WTC11 (cell line): ENCODE data around the gene ABCC11. TPM values are rescaled to one million over a fixed set of nuclear protein-coding genes. Genes with fewer than 3 reads are reported as not detected.

Experiments used
- ATAC-seq: fragments of 200-7000 bp; cut with Tn5 transposase; 2 replicates; pipeline ENCODE4 v1.10.0; 2021; ENCODE audit warnings: mild to moderate bottlenecking, moderate library complexity
- CTCF ChIA-PET: fragments of 300-600 bp; sonication (Branson Sonifier 250); formaldehyde crosslinking; loops from one replicate; lab custom pipeline; 2021; ENCODE audit warnings: antibody characterized with exemption; lab: Charles Lee
- POLR2A ChIA-PET: fragments of 350-600 bp; sonication (Branson Sonifier 250); formaldehyde crosslinking; loops from one replicate; lab custom pipeline; 2021; ENCODE audit warnings: antibody characterized with exemption; lab: Charles Lee
- DNase-seq: peaks from one replicate; pipeline ENCODE4 v3.0.0; 2021; ENCODE audit warnings: low spot score
- H3K27ac Mint-ChIP-seq: 2 replicates; pipeline ENCODE4 v1.8.0; 2021; ENCODE audit warnings: mixed read lengths
- H3K27me3 Mint-ChIP-seq: 2 replicates; pipeline ENCODE4 v1.8.0; 2021; ENCODE audit warnings: low read depth, mild to moderate bottlenecking, moderate library complexity, mixed read lengths
- H3K36me3 Mint-ChIP-seq: 2 replicates; pipeline ENCODE4 v1.8.0; 2021; ENCODE audit warnings: mixed read lengths
- H3K4me1 Mint-ChIP-seq: 2 replicates; pipeline ENCODE4 v1.8.0; 2022; ENCODE audit warnings: mixed read lengths
- H3K4me3 Mint-ChIP-seq: 2 replicates; pipeline ENCODE4 v1.8.0; 2021; ENCODE audit warnings: mild to moderate bottlenecking, moderate library complexity, mixed read lengths
- H3K9me3 Mint-ChIP-seq: 2 replicates; pipeline ENCODE4 v1.8.0; 2021; ENCODE audit warnings: mixed read lengths
- ATF1 ChIP-seq: sonication (generic); formaldehyde crosslinking; IDR thresholded peaks from 2 replicates; pipeline ENCODE4 v1.8.1; 2023; ENCODE audit warnings: mild to moderate bottlenecking, moderate library complexity, missing genetic modification reagents
- ATF6 ChIP-seq: sonication (generic); formaldehyde crosslinking; IDR thresholded peaks from 2 replicates; pipeline ENCODE4 v1.8.1; 2023; ENCODE audit warnings: mild to moderate bottlenecking, missing genetic modification reagents
- CREB1 ChIP-seq: sonication (generic); formaldehyde crosslinking; IDR thresholded peaks from 2 replicates; pipeline ENCODE4 v1.8.0; 2023; ENCODE audit warnings: mild to moderate bottlenecking, missing genetic modification reagents
- CREM ChIP-seq: sonication (generic); formaldehyde crosslinking; IDR thresholded peaks from 2 replicates; pipeline ENCODE4 v1.8.1; 2022; ENCODE audit warnings: mild to moderate bottlenecking, missing genetic modification reagents, moderate library complexity
- ELF4 ChIP-seq: sonication (generic); formaldehyde crosslinking; IDR thresholded peaks from 2 replicates; pipeline ENCODE4 v1.8.1; 2022; ENCODE audit warnings: low read depth, mild to moderate bottlenecking, moderate library complexity, missing genetic modification reagents
- ETV6 ChIP-seq: sonication (generic); formaldehyde crosslinking; IDR thresholded peaks from 2 replicates; pipeline ENCODE4 v1.8.1; 2022; ENCODE audit warnings: mild to moderate bottlenecking, missing genetic modification reagents
- FOXP1 ChIP-seq: sonication (generic); formaldehyde crosslinking; IDR thresholded peaks from 2 replicates; pipeline ENCODE4 v1.8.0; 2022; ENCODE audit warnings: missing genetic modification reagents, mild to moderate bottlenecking, moderate library complexity, borderline replicate concordance
- HMGXB4 ChIP-seq: sonication (generic); formaldehyde crosslinking; IDR thresholded peaks from 2 replicates; pipeline ENCODE4 v1.8.1; 2023; ENCODE audit warnings: mild to moderate bottlenecking, moderate library complexity, missing genetic modification reagents
- JAZF1 ChIP-seq: fragments of 250-450 bp; sonication (Bioruptor Pico); IDR thresholded peaks from 2 replicates; pipeline ENCODE4 v1.9.0; 2021; ENCODE audit warnings: moderate library complexity, mild to moderate bottlenecking, inconsistent platforms
- JUN ChIP-seq: sonication (generic); formaldehyde crosslinking; IDR thresholded peaks from 2 replicates; pipeline ENCODE4 v1.8.0; 2023; ENCODE audit warnings: mild to moderate bottlenecking, missing genetic modification reagents
- KAT7 ChIP-seq: sonication (generic); formaldehyde crosslinking; IDR thresholded peaks from 2 replicates; pipeline ENCODE4 v1.8.1; 2023; ENCODE audit warnings: missing genetic modification reagents, mild to moderate bottlenecking, borderline replicate concordance
- MAX ChIP-seq: sonication (generic); formaldehyde crosslinking; IDR thresholded peaks from 2 replicates; pipeline ENCODE4 v1.8.0; 2022; ENCODE audit warnings: mild to moderate bottlenecking, missing genetic modification reagents
- MLX ChIP-seq: sonication (generic); formaldehyde crosslinking; IDR thresholded peaks from 2 replicates; pipeline ENCODE4 v1.8.1; 2023; ENCODE audit warnings: mild to moderate bottlenecking, missing genetic modification reagents, moderate library complexity
- NFATC4 ChIP-seq: fragments of 250-450 bp; sonication (Bioruptor Pico); IDR thresholded peaks from 2 replicates; pipeline ENCODE4 v1.9.0; 2021; ENCODE audit warnings: mild to moderate bottlenecking
- NFE2L1 ChIP-seq: sonication (generic); formaldehyde crosslinking; IDR thresholded peaks from 2 replicates; pipeline ENCODE4 v1.8.1; 2023; ENCODE audit warnings: missing genetic modification reagents
- NFYB ChIP-seq: sonication (generic); formaldehyde crosslinking; conservative IDR thresholded peaks from 2 replicates; pipeline ENCODE4 v1.8.0; 2022; ENCODE audit warnings: low read depth, missing genetic modification reagents
- NR2C2 ChIP-seq: sonication (generic); formaldehyde crosslinking; IDR thresholded peaks from 2 replicates; pipeline ENCODE4 v1.8.0; 2022; ENCODE audit warnings: mild to moderate bottlenecking, missing genetic modification reagents
- PRRX2 ChIP-seq: fragments of 250-450 bp; sonication (Bioruptor Pico); IDR thresholded peaks from 2 replicates; pipeline ENCODE4 v1.8.0; 2021; ENCODE audit warnings: mild to moderate bottlenecking
- ZBTB43 ChIP-seq: sonication (generic); formaldehyde crosslinking; IDR thresholded peaks from 2 replicates; pipeline ENCODE4 v1.8.1; 2023; ENCODE audit warnings: mild to moderate bottlenecking, missing genetic modification reagents
- ZNF121 ChIP-seq: sonication (generic); formaldehyde crosslinking; IDR thresholded peaks from 2 replicates; pipeline ENCODE4 v1.8.0; 2023; ENCODE audit warnings: missing genetic modification reagents
- ZNF219 ChIP-seq: sonication (generic); formaldehyde crosslinking; IDR thresholded peaks from 2 replicates; pipeline ENCODE4 v1.8.0; 2023; ENCODE audit warnings: missing genetic modification reagents, mild to moderate bottlenecking, borderline replicate concordance
- ZNF396 ChIP-seq: fragments of 250-450 bp; sonication (Bioruptor Pico); IDR thresholded peaks from 2 replicates; pipeline ENCODE4 v1.8.0; 2021; ENCODE audit warnings: mild to moderate bottlenecking, moderate library complexity, borderline replicate concordance
- total RNA-seq: library from RNA; stranded (reverse); gene quantifications from 3 replicates; pipeline ENCODE4 v1.2.3, GENCODE V29; 2021
- TF ChIP-seq, protein P1 (sequence below): sonication (generic); formaldehyde crosslinking; IDR thresholded peaks from 2 replicates; pipeline ENCODE4 v1.8.1; 2022; ENCODE audit warnings: missing genetic modification reagents, borderline replicate concordance
- TF ChIP-seq, protein P2 (sequence below): sonication (generic); formaldehyde crosslinking; conservative IDR thresholded peaks from 2 replicates; pipeline ENCODE4 v1.8.1; 2022; ENCODE audit warnings: mild to moderate bottlenecking, missing genetic modification reagents

Gene ABCC11
- total RNA-seq, 1 experiment from 2014 or later = not detected

DNA sequence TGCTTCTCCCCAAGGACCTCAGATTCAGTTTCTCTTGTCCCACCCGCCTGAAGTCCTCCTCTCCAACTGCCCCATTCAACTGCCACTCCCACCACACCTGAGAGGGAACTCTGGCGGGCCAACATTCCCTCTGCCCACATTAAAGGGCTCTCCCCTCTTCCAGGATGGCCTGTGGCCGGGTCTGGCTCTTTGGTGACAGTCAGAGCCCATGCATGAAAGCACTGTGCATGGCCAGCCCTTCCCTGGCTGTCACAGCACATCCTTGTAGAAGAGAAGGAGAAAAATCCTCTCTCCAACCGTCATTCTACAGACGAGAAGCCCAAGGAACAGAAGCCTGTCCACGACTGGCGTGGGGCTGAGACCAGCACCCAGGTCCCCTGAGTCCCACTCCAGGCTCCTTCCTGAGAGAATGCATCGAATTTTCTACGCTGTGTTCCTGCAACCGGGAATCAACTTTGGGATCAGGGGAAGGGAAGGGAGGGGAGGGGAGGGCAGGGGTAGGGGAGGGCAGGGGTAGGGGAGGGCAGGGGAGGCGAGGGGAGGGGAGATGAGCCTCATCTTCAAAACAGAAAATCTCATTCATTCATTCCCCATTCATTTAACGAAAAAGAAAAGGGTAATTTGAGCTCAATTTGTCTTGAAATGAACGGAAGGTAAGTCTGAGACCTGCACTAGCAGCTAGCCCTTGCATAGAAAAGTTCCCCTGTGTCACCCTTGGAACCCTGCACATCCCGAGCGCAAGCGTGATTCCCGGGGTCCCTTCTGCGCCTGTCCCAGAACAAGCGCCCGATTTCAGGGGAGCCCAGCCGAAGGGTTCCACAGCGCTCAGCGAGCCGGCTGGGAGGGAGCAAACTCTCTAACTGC, 91.2 kb downstream of the ABCC11 start, which contains the start of gene ABCC12:
TSS of gene ABCC12 (minus strand) at position 68 of the 864 bp plus-strand sequence. CDS start 9,569 bp downstream, outside the sequence.
- ATAC-seq (peak; percentile 62), DNase-seq (no peak)
- H3K27me3 Mint-ChIP-seq = peaks cover 17% of the 10 kb centered on the region
- CTCF ChIA-PET = interaction anchor here (1.0 to 2.7 kb wide), 5 partner anchors 9 to 1042 kb away, joined by 3 to 8 read pairs (median 6); no protein-coding TSS in a partner anchor
- H3K36me3 Mint-ChIP-seq = no peaks in the 10 kb centered on the region
- H3K27ac Mint-ChIP-seq = no peak within 1 kb of the TSS
- H3K9me3 Mint-ChIP-seq = no peaks in the 10 kb centered on the region
- TF ChIP-seq HMGXB4 (CRISPR knock-in tag) = 0 out of 2 replicates have a peak, but pooled peaks have one; percentile 13
- no peak for TF ChIP-seq MAX (CRISPR knock-in tag)
- H3K4me3 Mint-ChIP-seq = no peak within 1 kb of the TSS
- peaks cover 6% of the 10 kb centered on the region for H3K4me1 Mint-ChIP-seq
- POLR2A ChIA-PET = no interaction called here

- no peak overlapping the region for H3K4me3 Mint-ChIP-seq
- peaks cover 14% of the 10 kb centered on the region for H3K9me3 Mint-ChIP-seq
- peaks cover 15% of the 10 kb centered on the region for H3K27me3 Mint-ChIP-seq
- DNase-seq = no peak
- no peak for ATAC-seq
- H3K4me1 Mint-ChIP-seq = peaks cover 4% of the 10 kb centered on the region; the same call in 1 of the 2 replicates
- no peak overlapping the region for H3K27ac Mint-ChIP-seq
- TF ChIP-seq CREM (CRISPR knock-in tag) (no peak), JUN (CRISPR knock-in tag) (no peak), NFYB (no peak), ZNF396 (CRISPR knock-in tag) (no peak), NFATC4 (no peak), JAZF1 (CRISPR knock-in tag) (no peak), NR2C2 (no peak), ETV6 (no peak), PRRX2 (no peak), ZNF121 (CRISPR knock-in tag) (no peak), ELF4 (CRISPR knock-in tag) (no peak), FOXP1 (no peak), CREB1 (CRISPR knock-in tag) (no peak), ZNF219 (CRISPR knock-in tag) (no peak), NFE2L1 (no peak), ATF1 (no peak)
- TF ChIP-seq, protein P1, sequence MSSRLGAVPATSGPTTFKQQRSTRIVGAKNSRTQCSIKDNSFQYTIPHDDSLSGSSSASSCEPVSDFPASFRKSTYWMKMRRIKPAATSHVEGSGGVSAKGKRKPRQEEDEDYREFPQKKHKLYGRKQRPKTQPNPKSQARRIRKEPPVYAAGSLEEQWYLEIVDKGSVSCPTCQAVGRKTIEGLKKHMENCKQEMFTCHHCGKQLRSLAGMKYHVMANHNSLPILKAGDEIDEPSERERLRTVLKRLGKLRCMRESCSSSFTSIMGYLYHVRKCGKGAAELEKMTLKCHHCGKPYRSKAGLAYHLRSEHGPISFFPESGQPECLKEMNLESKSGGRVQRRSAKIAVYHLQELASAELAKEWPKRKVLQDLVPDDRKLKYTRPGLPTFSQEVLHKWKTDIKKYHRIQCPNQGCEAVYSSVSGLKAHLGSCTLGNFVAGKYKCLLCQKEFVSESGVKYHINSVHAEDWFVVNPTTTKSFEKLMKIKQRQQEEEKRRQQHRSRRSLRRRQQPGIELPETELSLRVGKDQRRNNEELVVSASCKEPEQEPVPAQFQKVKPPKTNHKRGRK (CRISPR knock-in tag) = no peak
- TF ChIP-seq, all 79 proteins: peak for 0
- CTCF ChIA-PET = interaction anchor here (1.2 to 1.3 kb wide), 2 partner anchors 11 to 98 kb away, joined by 3 to 4 read pairs; no protein-coding TSS in a partner anchor
- H3K36me3 Mint-ChIP-seq = peaks cover 3% of the 10 kb centered on the region; the same call in 1 of the 2 replicates
- POLR2A ChIA-PET = no interaction called here
These were observed 93.6 kb downstream of the ABCC11 start for GRCh38 chr16:48153774-48154173.

GRCh38 chr16:48152226-48152625, 95.1 kb downstream of the ABCC11 start:
- Mint-ChIP-seq H3K27ac (no peak overlapping the region), H3K4me1 (peaks cover 4% of the 10 kb centered on the region; the same call in 1 of the 2 replicates), H3K36me3 (peaks cover 3% of the 10 kb centered on the region; the same call in 1 of the 2 replicates), H3K27me3 (peaks cover 13% of the 10 kb centered on the region), H3K9me3 (peaks cover 19% of the 10 kb centered on the region), H3K4me3 (no peak overlapping the region)
- ATAC-seq = no peak
- POLR2A ChIA-PET = no interaction called here
- CTCF ChIA-PET = no interaction called here
- DNase-seq = no peak
- TF ChIP-seq, protein P2, sequence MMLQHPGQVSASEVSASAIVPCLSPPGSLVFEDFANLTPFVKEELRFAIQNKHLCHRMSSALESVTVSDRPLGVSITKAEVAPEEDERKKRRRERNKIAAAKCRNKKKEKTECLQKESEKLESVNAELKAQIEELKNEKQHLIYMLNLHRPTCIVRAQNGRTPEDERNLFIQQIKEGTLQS = no peak
- no peak for TF ChIP-seq KAT7
- TF ChIP-seq ZBTB43 = no peak
- TF ChIP-seq NFE2L1 = no peak
- TF ChIP-seq ATF6 (CRISPR knock-in tag) = no peak
- TF ChIP-seq MLX (CRISPR knock-in tag) = no peak
